SK-N-MC (cell line): Measurements from ENCODE around the gene OCA2.

ENCODE experiments used
- DNase-seq: peaks from one replicate; pipeline ENCODE4 v3.0.0-alpha.2; 2011; ENCODE audit warnings: low read depth, low spot score
- H3K27ac ChIP-seq: fragments of 200-600 bp; sonication (generic); 2 replicates; pipeline ENCODE4 v1.5.1; 2016; ENCODE audit warnings: mixed run types
- H3K36me3 ChIP-seq: fragments of 200-600 bp; sonication (generic); 2 replicates; pipeline ENCODE4 v1.6.1; 2017; ENCODE audit warnings: antibody characterized with exemption, low read length, mixed read lengths; ENCODE audit not compliant: insufficient read depth
- H3K4me3 ChIP-seq: fragments of 200-600 bp; sonication (generic); 2 replicates; pipeline ENCODE4 v1.5.1; 2016
- H3K9ac ChIP-seq: fragments of 200-600 bp; sonication (generic); 2 replicates; pipeline ENCODE4 v1.8.0; 2017; ENCODE audit warnings: mixed run types, mixed read lengths; ENCODE audit not compliant: insufficient read length
- H3K9me3 ChIP-seq: fragments of 200-600 bp; sonication (generic); 2 replicates; pipeline ENCODE4 v1.6.1; 2017; ENCODE audit warnings: low read depth, mild to moderate bottlenecking, antibody characterized with exemption, low read length, moderate library complexity, mixed read lengths
- EZH2 ChIP-seq: fragments of 200-600 bp; sonication (generic); IDR thresholded peaks from one replicate; pipeline ENCODE4 v1.6.1; 2017; ENCODE audit warnings: antibody characterized with exemption
- FOXP2 ChIP-seq: optimal IDR thresholded peaks from 2 replicates; pipeline ENCODE3; 2011; ENCODE audit warnings: mild to moderate bottlenecking, moderate library complexity; ENCODE audit not compliant: insufficient read depth; ENCODE audit errors: extremely low read length, control extremely low read depth
- POLR2AphosphoS5 ChIP-seq: IDR thresholded peaks from 2 replicates; pipeline ENCODE4 v1.6.1; 2012; ENCODE audit warnings: mild to moderate bottlenecking, low read depth, low read length, borderline replicate concordance

OCA2 gene

DNA sequence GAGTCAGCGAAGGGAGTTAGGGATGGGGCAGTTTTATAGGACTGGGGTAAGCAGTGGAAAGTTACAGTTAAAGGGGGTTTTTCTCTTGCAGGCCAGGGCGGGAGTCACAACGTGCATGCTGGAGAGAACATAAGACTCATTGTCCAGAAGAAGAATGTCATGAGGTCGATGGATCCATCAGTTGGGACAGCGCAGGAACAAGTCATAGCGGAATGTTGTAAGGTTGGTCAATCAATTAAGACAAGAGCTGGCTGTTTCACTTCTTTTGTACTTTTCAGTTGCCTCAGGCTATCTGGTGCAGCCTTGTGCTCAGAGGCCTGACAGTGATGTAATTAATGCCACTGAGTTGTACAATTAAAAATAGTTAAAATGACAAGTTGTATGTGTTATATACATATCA, 165.6 kb downstream of the OCA2 start:
- Histone ChIP-seq H3K4me3 (no peak overlapping the region), H3K27ac (no peak overlapping the region), H3K9me3 (no peaks in the 10 kb centered on the region), H3K36me3 (no peaks in the 10 kb centered on the region), H3K9ac (no peak overlapping the region)
- DNase-seq, result no peak
- TF ChIP-seq POLR2AphosphoS5, result no peak
- no peak for TF ChIP-seq EZH2
- TF ChIP-seq FOXP2, result no peak

DNA sequence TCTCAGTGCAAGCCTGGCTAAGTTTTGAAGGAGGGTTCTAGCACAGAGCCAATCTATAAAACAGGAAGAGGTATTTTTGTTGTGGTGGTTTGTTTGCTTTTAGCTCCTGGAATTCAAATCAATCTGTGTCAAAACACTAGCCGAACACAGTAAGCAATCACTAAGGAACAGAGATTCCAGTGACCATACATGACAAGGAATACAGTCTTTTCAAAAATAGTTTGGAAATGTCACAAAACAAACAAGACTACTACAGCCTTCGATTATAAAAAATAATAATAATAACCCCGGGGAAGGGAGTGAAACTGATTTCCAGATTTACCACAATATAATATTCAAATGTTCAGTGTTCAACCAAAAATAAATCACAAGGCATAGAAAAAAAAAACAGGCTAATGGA, 166.5 kb downstream of the OCA2 start:
- no peak for DNase-seq
- Histone ChIP-seq H3K9me3 (no peaks in the 10 kb centered on the region), H3K9ac (no peak overlapping the region), H3K4me3 (no peak overlapping the region), H3K27ac (no peak overlapping the region), H3K36me3 (no peaks in the 10 kb centered on the region)
- TF ChIP-seq POLR2AphosphoS5, result no peak
- no peak for TF ChIP-seq EZH2
- TF ChIP-seq FOXP2, result no peak

DNA sequence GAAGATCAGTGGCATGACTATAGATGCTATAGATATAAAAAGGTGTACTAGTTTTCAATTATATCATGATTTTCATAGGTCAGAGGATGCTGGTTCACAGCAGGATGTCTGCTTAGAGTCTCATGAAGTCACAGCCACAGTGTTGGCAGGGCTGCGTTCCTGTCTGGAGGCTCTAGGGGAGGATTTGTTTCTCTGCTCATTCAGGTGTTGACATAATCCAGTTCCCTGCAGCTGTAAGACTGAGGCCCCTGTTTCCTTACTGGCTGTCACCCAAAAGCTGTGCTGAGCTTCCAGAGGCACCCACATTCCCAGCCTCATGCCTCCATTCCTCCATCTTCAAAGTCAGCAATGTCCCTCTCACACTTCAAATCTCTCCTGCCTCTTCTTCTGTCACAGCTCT, 170.7 kb downstream of the OCA2 start:
- no peaks in the 10 kb centered on the region for H3K9me3 ChIP-seq
- DNase-seq, result no peak
- no peak overlapping the region for H3K4me3 ChIP-seq
- no peak overlapping the region for H3K27ac ChIP-seq
- H3K9ac ChIP-seq, result no peak overlapping the region
- no peaks in the 10 kb centered on the region for H3K36me3 ChIP-seq
- TF ChIP-seq FOXP2 (no peak), POLR2AphosphoS5 (no peak), EZH2 (no peak)

DNA sequence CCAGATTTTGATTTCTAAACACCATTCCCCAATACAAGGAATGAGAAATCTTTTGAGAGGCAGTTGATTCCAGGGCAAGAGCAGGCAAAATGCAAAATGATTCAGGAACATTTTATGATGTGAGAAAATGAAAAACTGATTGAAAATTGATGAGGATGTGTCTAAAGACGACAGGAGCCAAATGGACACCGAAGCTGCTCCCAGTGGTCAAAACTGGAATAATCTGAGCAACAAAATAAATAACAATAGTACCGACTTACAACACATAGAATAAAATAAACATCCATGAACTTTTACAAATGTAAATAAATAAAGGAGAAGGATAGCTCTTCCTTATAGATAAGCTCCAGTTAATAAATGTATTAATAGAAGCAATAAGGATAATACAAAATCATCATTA, 186.8 kb downstream of the OCA2 start:
- Histone ChIP-seq H3K9me3 (no peaks in the 10 kb centered on the region), H3K36me3 (no peaks in the 10 kb centered on the region), H3K4me3 (no peak overlapping the region), H3K9ac (no peak overlapping the region), H3K27ac (no peak overlapping the region)
- TF ChIP-seq EZH2, result no peak
- no peak for TF ChIP-seq POLR2AphosphoS5
- TF ChIP-seq FOXP2, result no peak
- no peak for DNase-seq

DNA sequence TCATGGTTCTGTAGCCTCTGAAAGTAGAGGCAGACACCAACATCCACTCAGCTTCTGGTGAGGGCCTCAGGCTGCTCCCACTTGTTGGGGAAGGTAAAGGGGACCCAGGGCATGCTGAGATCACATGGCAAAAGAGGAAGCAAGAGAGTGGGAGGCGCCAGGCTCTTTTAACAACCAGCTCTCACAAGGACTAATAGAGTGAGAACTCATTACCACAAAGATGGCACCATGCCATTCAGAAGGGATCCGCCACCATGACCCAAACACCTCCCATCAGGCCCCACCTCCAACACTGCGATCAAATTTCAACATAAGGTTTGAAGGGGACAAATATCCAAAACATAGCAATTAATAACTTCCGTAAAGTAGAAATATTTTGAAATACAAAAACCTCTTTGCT, 192.3 kb downstream of the OCA2 start:
- no peak overlapping the region for H3K9ac ChIP-seq
- H3K9me3 ChIP-seq, result no peaks in the 10 kb centered on the region
- no peak for DNase-seq
- H3K4me3 ChIP-seq, result no peak overlapping the region
- no peaks in the 10 kb centered on the region for H3K36me3 ChIP-seq
- TF ChIP-seq FOXP2 (no peak), EZH2 (no peak), POLR2AphosphoS5 (no peak)
- no peak overlapping the region for H3K27ac ChIP-seq

DNA sequence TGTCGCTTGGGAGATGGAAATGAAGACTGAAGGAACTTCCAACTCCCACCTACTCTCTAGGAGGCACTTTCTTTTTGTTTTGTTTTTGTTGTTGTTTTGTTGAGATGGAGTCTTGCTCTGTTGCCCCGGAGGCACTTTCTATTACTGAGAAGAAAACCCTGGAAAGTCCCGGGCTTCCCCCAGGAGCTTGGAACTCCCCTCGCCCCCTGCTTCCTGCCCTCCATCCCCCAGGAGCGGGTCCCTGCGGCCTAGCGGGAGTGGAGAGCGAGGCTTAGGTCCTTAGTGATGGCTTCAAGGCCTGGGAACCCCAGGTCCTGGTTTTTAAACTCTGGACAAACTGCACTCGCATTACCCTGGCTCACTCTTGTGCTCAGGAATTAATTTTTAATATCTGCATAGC, 195.7 kb downstream of the OCA2 start:
- TF ChIP-seq EZH2 (no peak), FOXP2 (no peak), POLR2AphosphoS5 (no peak)
- H3K27ac ChIP-seq, result no peak overlapping the region
- DNase-seq, result no peak
- no peak overlapping the region for H3K9ac ChIP-seq
- H3K4me3 ChIP-seq, result no peak overlapping the region
- H3K9me3 ChIP-seq, result no peaks in the 10 kb centered on the region
- H3K36me3 ChIP-seq, result no peaks in the 10 kb centered on the region

DNA sequence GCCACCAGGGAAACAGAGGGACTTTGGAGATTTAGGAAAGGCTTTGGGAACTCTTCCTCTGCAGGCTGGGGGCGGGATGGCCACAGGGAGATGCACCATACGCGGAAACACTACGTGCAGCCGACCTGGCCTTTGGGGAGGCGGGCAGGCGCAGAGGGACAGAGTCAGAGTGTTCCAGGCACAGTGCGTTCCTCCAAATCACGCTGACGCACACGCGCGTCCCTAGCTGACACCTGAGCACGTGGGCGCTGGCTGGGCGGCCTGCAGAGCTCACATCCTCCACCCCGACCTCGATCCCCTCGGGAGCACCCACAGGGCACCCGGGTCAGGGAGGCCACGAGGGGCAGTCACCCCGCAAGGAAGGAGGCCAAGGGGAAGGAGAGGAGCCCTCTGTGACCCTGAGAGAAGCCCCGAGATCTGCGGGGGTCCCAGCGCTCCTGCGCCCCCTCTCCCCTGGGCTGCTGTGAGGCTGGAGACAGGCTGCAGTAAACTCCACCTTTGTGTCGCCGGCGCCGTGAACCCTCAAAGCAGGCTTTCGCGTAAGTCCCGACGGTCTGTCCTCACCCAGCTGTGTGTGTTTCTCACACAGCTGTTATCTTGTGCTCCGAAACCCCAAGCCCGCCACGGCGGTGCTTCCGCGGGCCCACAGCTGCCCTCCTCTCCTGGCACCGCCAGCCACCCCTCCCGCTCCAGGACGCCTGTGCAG, 196.3 kb downstream of the OCA2 start:
- no peak overlapping the region for H3K9ac ChIP-seq
- no peak overlapping the region for H3K4me3 ChIP-seq

DNA sequence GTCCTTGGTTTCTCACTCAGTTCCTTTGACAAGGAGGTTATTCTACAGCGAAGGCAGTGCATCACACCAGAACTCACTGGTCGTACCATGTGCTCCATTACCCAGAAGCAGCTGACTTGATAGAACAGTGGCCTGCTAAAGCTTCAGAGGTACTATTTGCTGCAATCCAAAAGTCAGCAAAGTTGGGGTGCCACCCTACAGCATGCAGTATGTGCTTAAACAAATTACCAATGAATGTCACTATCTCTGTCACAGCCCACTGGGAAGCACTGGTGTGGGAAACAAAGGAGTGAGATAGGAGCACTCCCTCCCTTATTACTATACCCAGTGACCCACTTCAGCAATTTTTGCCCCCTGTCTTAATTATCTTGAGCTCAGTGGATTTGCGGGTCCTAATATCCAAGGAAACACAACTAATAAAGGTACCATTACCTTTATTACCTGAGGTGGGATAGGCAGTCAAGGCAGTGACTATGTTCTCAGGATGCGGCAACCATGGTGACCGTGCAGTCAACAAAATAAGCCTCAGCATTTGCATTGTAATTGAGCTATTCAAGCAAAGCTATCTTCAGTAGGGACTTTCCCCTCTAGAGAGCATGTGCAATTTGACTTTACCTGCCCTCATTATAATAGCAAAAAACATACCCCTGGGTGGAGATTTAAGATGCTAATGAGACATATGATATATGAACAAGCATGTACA, 199.4 kb downstream of the OCA2 start:
- no peaks in the 10 kb centered on the region for H3K36me3 ChIP-seq
- H3K9ac ChIP-seq, result no peak overlapping the region
- H3K27ac ChIP-seq, result no peak overlapping the region
- no peaks in the 10 kb centered on the region for H3K9me3 ChIP-seq
- no peak for DNase-seq
- TF ChIP-seq POLR2AphosphoS5, result no peak
- no peak for TF ChIP-seq EZH2
- no peak for TF ChIP-seq FOXP2
- H3K4me3 ChIP-seq, result no peak overlapping the region

More for the DNA sequence above, 196.3 kb downstream of the OCA2 start:
- TF ChIP-seq EZH2 (no peak), FOXP2 (no peak), POLR2AphosphoS5 (no peak)
- H3K36me3 ChIP-seq, result no peaks in the 10 kb centered on the region
- H3K9me3 ChIP-seq, result no peaks in the 10 kb centered on the region
- DNase-seq, result no peak
- no peak overlapping the region for H3K27ac ChIP-seq
